NT2/D1 (cell line): ENCODE measurements around the gene IQSEC3.
"Not testable (repeated sequence)": the region's sequence is repeated elsewhere in the genome, so short reads cannot be mapped to it uniquely, and the experiment has no call there.

Source experiments
- DNase-seq: peaks from one replicate; pipeline ENCODE4 v3.0.0-alpha.2; 2011; ENCODE audit warnings: low read depth, low spot score
- H3K27me3 ChIP-seq: 2 replicates; pipeline ENCODE4 v1.6.0; 2011; ENCODE audit warnings: mild to moderate bottlenecking; ENCODE audit not compliant: insufficient read length, insufficient read depth
- H3K36me3 ChIP-seq: 2 replicates; pipeline ENCODE4 v1.6.1; 2011; ENCODE audit warnings: mild to moderate bottlenecking, low read length, mixed read lengths; ENCODE audit not compliant: insufficient read depth, insufficient read length
- H3K4me1 ChIP-seq: 2 replicates; pipeline ENCODE4 v1.5.1; 2011; ENCODE audit not compliant: insufficient read depth, insufficient read length
- H3K4me3 ChIP-seq: 2 replicates; pipeline ENCODE4 v1.5.1; 2011; ENCODE audit warnings: low read depth; ENCODE audit not compliant: insufficient read length
- H3K9ac ChIP-seq: 2 replicates; pipeline ENCODE4 v1.6.0; 2011; ENCODE audit warnings: low read depth; ENCODE audit not compliant: insufficient read length
- H3K9me3 ChIP-seq: 2 replicates; pipeline ENCODE4 v1.5.1; 2011; ENCODE audit warnings: mild to moderate bottlenecking, low read length; ENCODE audit not compliant: insufficient read depth
- SUZ12 ChIP-seq: IDR thresholded peaks from 2 replicates; pipeline ENCODE4 v1.6.1; 2011; ENCODE audit not compliant: insufficient read length, insufficient read depth; ENCODE audit errors: extremely low read depth
- YY1 ChIP-seq: IDR thresholded peaks from 2 replicates; pipeline ENCODE4 v1.6.1; 2011; ENCODE audit not compliant: insufficient read length, insufficient read depth
- ZNF274 ChIP-seq: IDR thresholded peaks from 2 replicates; pipeline ENCODE4 v1.6.1; 2011; ENCODE audit warnings: mild to moderate bottlenecking, low read depth, low read length

The IQSEC3 gene

GRCh38 chr12:58832-59231, 7.7 kb upstream of the IQSEC3 start:
- Histone ChIP-seq H3K4me3 (no peak overlapping the region), H3K4me1 (peaks cover 10% of the 10 kb centered on the region), H3K9ac (no peak overlapping the region), H3K36me3 (no peaks in the 10 kb centered on the region), H3K9me3 (peaks cover 10% of the 10 kb centered on the region; the same call in 1 of the 2 replicates), H3K27me3 (no peaks in the 10 kb centered on the region)
- TF ChIP-seq SUZ12, result no peak
- no peak for TF ChIP-seq YY1
- TF ChIP-seq ZNF274, result no peak
- no peak for DNase-seq

- not testable (repeated sequence) for H3K4me1 ChIP-seq, DNase-seq, H3K9ac ChIP-seq, H3K9me3 ChIP-seq, H3K4me3 ChIP-seq, H3K36me3 ChIP-seq
- H3K27me3 ChIP-seq, result peaks cover 16% of the 10 kb centered on the region
Measured at GRCh38 chr12:61845-62244, 4.7 kb upstream of the IQSEC3 start.

- not testable (repeated sequence) for H3K9me3 ChIP-seq, H3K9ac ChIP-seq, H3K4me3 ChIP-seq, H3K4me1 ChIP-seq, H3K36me3 ChIP-seq, DNase-seq
- H3K27me3 ChIP-seq, result peaks cover 42% of the 10 kb centered on the region
Measured at GRCh38 chr12:65491-66063, 990 bp upstream of the IQSEC3 start.

GRCh38 chr12:66782-67504, 376 bp downstream of the IQSEC3 start:
- H3K36me3 ChIP-seq, H3K4me1 ChIP-seq, H3K9me3 ChIP-seq: not testable (repeated sequence)
- H3K4me3 ChIP-seq, result peak overlapping the region; percentile 32
- H3K27me3 ChIP-seq, result peaks cover 56% of the 10 kb centered on the region
- peak overlapping the region; percentile 42 for H3K9ac ChIP-seq
- peak; percentile 43 for DNase-seq

GRCh38 chr12:69677-70076, 3.1 kb downstream of the IQSEC3 start:
- not testable (repeated sequence) for H3K4me3 ChIP-seq, H3K4me1 ChIP-seq, H3K36me3 ChIP-seq, DNase-seq, H3K9ac ChIP-seq, H3K9me3 ChIP-seq
- peaks cover 62% of the 10 kb centered on the region for H3K27me3 ChIP-seq

GRCh38 chr12:70541-70940, 4.0 kb downstream of the IQSEC3 start:
- H3K4me3 ChIP-seq, H3K4me1 ChIP-seq, DNase-seq, H3K36me3 ChIP-seq, H3K9ac ChIP-seq, H3K9me3 ChIP-seq: not testable (repeated sequence)
- H3K27me3 ChIP-seq, result peaks cover 58% of the 10 kb centered on the region

- H3K27me3 ChIP-seq, result peaks cover 65% of the 10 kb centered on the region
- H3K9ac ChIP-seq, H3K9me3 ChIP-seq, DNase-seq, H3K4me3 ChIP-seq, H3K36me3 ChIP-seq, H3K4me1 ChIP-seq: not testable (repeated sequence)
Measured at GRCh38 chr12:72018-72417, 5.5 kb downstream of the IQSEC3 start.

- H3K4me1 ChIP-seq, DNase-seq, H3K9ac ChIP-seq, H3K9me3 ChIP-seq, H3K36me3 ChIP-seq, H3K4me3 ChIP-seq: not testable (repeated sequence)
- peaks cover 71% of the 10 kb centered on the region for H3K27me3 ChIP-seq
Measured at GRCh38 chr12:74420-75190, 8.0 kb downstream of the IQSEC3 start.

- H3K4me1 ChIP-seq, H3K9ac ChIP-seq, H3K4me3 ChIP-seq, H3K36me3 ChIP-seq, DNase-seq, H3K9me3 ChIP-seq: not testable (repeated sequence)
- H3K27me3 ChIP-seq, result peaks cover 71% of the 10 kb centered on the region
Measured at GRCh38 chr12:75541-75940, 9.0 kb downstream of the IQSEC3 start.

- H3K4me1 ChIP-seq, H3K4me3 ChIP-seq, DNase-seq, H3K36me3 ChIP-seq, H3K9ac ChIP-seq, H3K9me3 ChIP-seq: not testable (repeated sequence)
- H3K27me3 ChIP-seq, result peaks cover 71% of the 10 kb centered on the region
Measured at GRCh38 chr12:76102-76501, 9.5 kb downstream of the IQSEC3 start.

GRCh38 chr12:76551-76950, 10.0 kb downstream of the IQSEC3 start:
- H3K27me3 ChIP-seq, result peaks cover 71% of the 10 kb centered on the region

More at GRCh38 chr12:76551-76950, 10.0 kb downstream of the IQSEC3 start:
- H3K9ac ChIP-seq, H3K4me1 ChIP-seq, DNase-seq, H3K36me3 ChIP-seq, H3K9me3 ChIP-seq, H3K4me3 ChIP-seq: not testable (repeated sequence)
